Measurements from ENCODE around the gene MLF2. TPM values are rescaled to one million over a fixed set of nuclear protein-coding genes. Genes with fewer than 3 reads are reported as not detected.

MLF2 gene
- total and polyA plus RNA-seq, 2 of the 13 experiments (the other 11 are each of a cell fraction or from before 2014, with no cell fraction given), result 88.1 to 167 TPM

DNA sequence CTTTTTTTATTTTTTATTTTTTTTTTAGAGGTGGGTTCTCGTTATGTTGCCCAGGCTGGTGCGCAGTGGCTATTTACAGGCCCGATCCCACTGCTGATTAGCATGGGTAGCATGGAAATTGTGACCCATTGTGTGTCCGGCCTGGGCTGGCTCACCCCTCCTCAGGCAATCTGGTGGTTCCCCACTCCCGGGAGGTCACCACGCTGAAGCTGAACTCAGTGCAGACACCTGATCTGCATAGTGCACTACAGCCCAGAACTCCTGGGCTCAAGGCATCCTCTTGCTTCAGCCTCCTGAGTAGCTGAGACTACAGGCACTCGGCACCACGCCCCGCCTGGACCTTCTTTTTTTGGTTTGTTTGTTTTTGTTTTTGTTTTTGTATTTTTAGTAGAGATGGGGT, 30.9 kb upstream of the MLF2 start (continued):
- TF ChIP-seq ARNTL (CRISPR knock-in tag; IDR thresholded peaks at IDR 0.05) (no peak), SSRP1 (CRISPR knock-in tag; IDR thresholded peaks at IDR 0.05) (no peak), CHD4 (IDR thresholded peaks at IDR 0.05; ENCODE audit: borderline replicate concordance, low read length) (no peak), ZFP36L2 (CRISPR knock-in tag; IDR thresholded peaks at IDR 0.05) (no peak), AKNA (CRISPR knock-in tag; IDR thresholded peaks at IDR 0.05; ENCODE audit: borderline replicate concordance) (no peak), ZNF513 (CRISPR knock-in tag; conservative IDR thresholded peaks at IDR 0.05) (no peak), STAG1 (CRISPR knock-in tag; IDR thresholded peaks at IDR 0.05) (no peak)
- TF ChIP-seq, protein P1, sequence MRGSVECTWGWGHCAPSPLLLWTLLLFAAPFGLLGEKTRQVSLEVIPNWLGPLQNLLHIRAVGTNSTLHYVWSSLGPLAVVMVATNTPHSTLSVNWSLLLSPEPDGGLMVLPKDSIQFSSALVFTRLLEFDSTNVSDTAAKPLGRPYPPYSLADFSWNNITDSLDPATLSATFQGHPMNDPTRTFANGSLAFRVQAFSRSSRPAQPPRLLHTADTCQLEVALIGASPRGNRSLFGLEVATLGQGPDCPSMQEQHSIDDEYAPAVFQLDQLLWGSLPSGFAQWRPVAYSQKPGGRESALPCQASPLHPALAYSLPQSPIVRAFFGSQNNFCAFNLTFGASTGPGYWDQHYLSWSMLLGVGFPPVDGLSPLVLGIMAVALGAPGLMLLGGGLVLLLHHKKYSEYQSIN (CRISPR knock-in tag; IDR thresholded peaks at IDR 0.05; ENCODE audit: borderline replicate concordance), result no peak
